ENCODE measurements around the gene PCDHA8.

The PCDHA8 gene

DNA sequence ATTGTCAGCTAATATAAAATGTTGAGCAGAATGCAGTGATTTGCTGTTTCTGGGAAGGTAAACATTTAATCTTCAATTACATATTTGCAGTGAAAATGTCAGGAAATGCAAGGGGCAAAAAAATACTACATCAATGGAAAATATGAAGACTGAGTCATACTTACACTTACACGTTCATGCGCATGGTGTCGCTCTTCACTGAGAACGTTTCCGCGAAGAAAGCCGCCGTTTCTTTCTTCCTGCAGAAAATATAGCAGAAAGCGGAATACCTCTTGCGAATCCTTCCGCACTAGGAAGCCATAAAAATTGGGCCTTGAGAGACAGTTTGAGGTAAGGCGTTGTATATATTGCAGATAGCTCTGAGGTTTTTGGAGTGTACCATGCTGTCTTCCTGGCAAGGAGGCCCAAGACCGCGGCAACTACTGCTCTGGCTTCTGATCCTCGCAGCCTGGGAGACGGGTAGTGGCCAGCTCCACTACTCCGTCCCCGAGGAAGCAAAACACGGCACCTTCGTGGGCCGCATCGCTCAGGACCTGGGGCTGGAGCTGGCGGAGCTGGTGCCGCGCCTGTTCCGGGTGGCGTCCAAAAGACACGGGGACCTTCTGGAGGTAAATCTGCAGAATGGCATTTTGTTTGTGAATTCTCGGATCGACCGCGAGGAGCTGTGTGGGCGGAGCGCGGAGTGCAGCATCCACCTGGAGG, 41.1 kb downstream of the PCDHA8 start, which contains the start of gene PCDHA13:
Gene PCDHA13, plus strand, starts transcription at position 236 of the 702 bp plus-strand sequence. Its CDS starts 145 bp downstream, at position 381.
- Mint-ChIP-seq H3K4me1 (no peaks in the 10 kb centered on the region), H3K36me3 (no peaks in the 10 kb centered on the region), H3K27ac (no peak within 1 kb of the TSS), H3K27me3 (peaks cover 36% of the 10 kb centered on the region), H3K4me3 (no peak within 1 kb of the TSS), H3K9me3 (peaks cover 17% of the 10 kb centered on the region)
- no peak for ATAC-seq

DNA sequence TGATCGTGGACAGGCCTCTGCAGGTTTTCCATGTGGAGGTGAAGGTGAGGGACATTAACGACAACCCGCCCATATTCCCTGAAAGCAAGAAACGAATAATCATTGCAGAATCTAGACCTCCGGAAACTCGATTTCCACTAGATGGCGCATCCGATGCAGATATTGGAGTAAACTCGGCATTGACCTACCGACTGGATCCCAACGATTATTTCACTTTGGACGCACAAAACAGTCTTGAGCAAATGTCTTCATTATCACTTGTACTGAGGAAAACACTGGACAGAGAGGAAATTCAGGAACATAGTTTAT, 41.6 kb downstream of the PCDHA8 start:
- Mint-ChIP-seq H3K27ac (no peak overlapping the region), H3K27me3 (peaks cover 36% of the 10 kb centered on the region), H3K4me3 (no peak overlapping the region), H3K9me3 (peaks cover 17% of the 10 kb centered on the region), H3K36me3 (no peaks in the 10 kb centered on the region), H3K4me1 (no peaks in the 10 kb centered on the region)
- no peak for ATAC-seq

DNA sequence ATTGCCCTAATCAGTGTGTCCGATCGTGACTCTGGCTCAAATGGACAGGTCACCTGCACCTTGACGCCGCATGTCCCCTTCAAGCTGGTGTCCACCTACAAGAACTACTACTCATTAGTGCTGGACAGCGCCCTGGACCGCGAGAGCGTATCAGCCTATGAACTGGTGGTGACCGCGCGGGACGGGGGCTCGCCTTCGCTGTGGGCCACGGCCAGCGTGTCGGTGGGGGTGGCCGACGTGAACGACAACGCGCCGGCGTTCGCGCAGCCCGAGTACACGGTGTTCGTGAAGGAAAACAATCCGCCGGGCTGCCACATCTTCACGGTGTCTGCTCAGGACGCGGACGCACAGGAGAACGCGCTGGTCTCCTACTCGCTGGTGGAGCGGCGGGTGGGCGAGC, 42.4 kb downstream of the PCDHA8 start:
- Mint-ChIP-seq H3K4me3 (no peak overlapping the region), H3K36me3 (no peaks in the 10 kb centered on the region), H3K9me3 (peaks cover 17% of the 10 kb centered on the region), H3K27me3 (peaks cover 36% of the 10 kb centered on the region), H3K4me1 (no peaks in the 10 kb centered on the region), H3K27ac (no peak overlapping the region)
- no peak for ATAC-seq

DNA sequence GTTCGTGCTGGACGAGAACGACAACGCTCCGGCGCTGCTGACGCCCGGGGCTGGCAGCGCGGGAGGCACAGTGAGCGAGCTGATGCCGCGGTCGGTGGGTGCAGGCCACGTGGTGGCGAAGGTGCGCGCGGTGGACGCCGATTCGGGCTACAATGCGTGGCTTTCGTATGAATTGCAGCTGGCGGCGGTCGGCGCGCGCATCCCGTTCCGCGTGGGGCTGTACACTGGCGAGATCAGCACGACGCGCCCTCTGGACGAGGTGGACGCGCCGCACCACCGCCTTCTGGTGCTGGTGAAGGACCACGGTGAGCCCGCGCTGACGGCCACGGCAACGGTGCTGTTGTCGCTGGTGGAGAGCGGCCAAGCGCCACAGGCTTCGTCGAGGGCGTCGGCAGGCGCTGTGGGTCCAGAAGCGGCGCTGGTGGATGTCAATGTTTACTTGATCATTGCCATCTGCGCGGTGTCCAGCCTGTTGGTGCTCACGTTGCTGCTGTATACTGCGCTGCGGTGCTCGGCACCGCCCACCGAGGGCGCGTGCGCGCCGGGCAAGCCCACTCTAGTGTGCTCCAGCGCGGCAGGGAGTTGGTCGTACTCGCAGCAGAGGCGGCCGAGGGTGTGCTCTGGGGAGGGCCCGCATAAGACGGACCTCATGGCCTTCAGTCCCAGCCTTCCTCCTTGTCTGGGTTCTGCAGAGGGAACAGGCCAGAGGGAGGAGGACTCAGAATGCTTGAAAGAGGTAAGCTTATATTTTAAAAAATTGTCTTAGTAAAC, 43.1 kb downstream of the PCDHA8 start:
- H3K27me3 Mint-ChIP-seq: peaks cover 29% of the 10 kb centered on the region
- H3K4me1 Mint-ChIP-seq: no peaks in the 10 kb centered on the region
- no peaks in the 10 kb centered on the region for H3K36me3 Mint-ChIP-seq
- peaks cover 13% of the 10 kb centered on the region for H3K9me3 Mint-ChIP-seq
- H3K4me3 Mint-ChIP-seq: no peak overlapping the region
- H3K27ac Mint-ChIP-seq: no peak overlapping the region
- no peak for ATAC-seq

Measured in stimulated activated memory B cell treated with anti-CD40 and anti-IgM and Interleukin-4, amounts not matched to agents 10 μg/mL and 1 μg/mL and 100 μg/mL, for 72 hours (primary cell).